Activated CD8-positive, alpha-beta memory T cell treated with anti-CD3 and anti-CD28 coated beads, Interleukin-2, amount 50 U/mL, for 1 hour (primary cell): ENCODE results near the gene DYRK1A.

Source experiments
- DNase-seq: peaks from one replicate; pipeline ENCODE4 v3.0.0-alpha.2; 2020; ENCODE audit errors: extremely low read depth

Gene DYRK1A

GRCh38 chr21:37550618-37551330 is 184.2 kb downstream of the DYRK1A start:
- no peak for DNase-seq

DNA sequence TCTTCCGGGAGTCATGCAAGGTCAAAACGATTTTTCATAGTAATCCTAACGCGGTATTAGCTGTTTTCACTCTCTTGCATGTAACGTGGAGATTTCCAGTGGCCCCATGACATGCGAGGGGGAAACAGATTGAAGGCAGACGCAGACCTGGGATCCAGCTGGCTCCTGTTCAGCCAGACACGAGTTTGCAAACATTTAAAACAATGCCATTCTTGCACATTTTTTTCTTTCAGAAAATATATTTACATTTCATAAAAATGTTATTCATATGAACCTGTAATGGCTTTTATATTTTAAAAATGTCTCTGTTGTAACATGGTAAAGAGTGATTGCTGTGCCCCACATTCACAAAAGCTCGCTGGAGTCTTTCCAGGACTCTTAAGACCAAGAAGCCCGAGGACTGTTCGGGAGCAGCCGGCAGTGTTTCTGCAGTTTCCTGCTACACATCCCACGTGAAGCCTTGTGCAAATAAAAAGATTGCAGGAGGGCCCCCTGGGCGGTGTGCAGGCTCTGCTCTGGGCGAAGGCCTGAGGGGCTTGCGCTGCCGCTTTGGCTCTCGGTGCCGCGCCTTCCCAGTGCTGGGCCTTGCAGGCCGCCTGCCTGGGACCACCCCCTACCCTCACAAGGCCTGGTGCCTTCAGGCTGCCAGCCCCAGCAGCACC is 184.9 kb downstream of the DYRK1A start:
- DNase-seq = no peak

GRCh38 chr21:37551993-37552355 is 185.4 kb downstream of the DYRK1A start:
- no peak for DNase-seq

GRCh38 chr21:37552496-37553029 is 186.0 kb downstream of the DYRK1A start:
- DNase-seq = no peak

DNA sequence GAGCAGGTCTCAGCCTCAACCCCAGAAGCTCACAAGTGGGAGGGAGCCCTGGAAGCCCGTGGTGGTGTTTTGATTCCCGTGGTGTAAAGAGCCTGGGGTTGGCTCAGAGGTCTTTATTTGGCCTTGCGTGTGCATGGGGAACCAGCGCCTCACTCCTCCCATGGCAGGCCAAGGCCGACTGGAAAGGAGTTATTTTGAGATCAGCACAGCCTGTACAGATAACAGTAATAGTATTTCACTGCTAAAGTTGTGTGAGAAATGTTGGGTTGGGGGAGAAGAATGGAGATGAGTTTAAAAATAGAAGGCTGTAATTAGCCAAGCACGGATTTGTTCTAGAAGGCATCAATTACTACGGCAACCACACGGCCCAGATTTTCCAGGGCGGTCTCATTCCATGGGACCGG is 186.5 kb downstream of the DYRK1A start:
- no peak for DNase-seq

DNA sequence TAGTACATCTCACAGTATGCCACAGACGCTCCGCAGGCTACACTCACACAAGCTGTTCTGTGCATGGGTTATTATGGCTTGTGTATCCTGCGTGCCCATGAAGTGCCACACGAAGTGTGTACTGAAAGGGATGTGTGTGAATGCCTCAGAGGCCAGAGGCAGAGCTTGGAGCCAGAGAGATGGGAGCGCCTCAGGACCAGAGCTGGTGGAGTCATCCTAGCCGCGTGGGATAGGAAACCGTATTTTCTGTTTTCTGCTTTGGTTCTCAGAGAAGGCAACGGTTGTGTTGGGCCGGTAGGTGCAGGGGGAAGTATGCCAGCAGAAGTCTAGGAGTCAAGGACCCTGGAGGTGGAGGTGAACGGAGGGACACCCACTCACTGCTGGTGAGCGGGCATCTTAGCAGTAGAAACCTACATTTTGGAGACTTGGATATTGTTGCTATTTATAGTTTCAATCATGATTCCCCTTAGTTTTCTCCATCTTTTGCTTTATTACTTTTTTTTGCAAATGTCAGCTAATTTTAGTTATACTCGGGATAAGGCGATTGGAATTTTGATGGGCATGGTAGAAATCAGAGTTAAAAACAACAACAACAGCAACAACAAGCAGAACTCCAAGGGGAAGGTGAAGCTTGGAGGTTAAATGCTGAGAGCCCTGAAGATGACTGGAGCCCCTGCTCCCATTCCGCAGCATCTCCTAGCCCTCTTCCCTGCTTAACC is 188.2 kb downstream of the DYRK1A start:
- DNase-seq = no peak

DNA sequence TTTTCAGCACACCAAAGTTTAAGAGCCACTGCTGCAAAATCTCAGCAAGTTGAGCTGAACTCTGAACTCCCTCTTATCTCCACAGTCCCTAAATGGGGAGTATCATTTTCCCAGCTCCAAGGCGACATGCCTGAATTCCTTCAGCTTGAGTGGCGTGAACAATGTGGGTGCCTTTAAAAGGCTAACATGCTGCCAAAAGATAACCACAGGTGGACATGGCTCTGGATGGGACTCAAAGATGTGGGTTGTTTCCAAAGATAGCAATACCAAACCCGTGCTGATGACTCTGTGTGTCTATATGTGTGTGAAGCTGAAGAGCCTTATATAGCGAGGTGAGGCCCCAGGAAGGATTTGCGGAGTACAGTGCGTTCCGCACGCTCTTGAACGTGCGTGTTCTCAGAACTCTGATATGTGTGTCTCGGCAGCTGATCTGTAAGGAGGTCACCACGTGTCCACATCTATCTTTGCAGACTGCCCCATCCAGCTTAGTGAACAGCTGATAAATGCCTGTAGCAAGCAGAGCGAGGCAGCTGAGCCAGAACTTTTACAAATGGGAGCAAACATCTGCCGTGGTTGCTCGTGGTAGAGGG is 189.2 kb downstream of the DYRK1A start:
- no peak for DNase-seq

DNA sequence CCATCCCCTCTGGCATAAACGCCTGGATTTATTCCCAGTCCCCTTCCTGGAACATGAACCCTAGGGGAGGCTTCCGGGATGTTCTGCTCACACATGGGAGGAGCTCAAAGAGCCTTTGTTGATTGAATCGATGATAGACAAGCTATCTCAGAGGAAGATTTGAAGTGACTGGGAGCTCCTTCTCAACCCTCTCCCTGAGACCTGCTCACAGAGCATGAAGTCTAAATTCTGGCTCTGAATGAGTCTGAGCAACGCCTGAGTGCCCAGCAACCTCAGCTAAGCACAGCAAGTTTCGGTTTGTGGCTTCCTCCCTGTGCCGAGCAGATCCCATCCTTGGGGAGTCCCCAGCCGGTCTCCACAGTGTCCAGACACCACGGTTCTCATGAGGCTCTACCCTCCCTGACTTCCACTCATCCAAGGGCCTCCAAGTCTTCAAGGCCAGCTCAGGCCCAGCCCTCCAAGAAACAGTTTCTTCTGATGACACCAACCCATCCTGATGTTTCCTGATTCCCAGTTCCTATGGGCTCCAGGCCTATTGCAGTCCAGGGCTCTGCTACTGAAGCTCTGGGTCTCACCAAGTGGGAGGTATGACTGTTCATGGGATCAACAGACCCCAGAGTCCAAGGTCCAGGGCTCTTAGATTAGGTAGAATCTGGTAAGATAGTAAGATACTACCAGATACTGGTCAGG is 190.8 kb downstream of the DYRK1A start:
- DNase-seq = no peak

- DNase-seq = no peak
These were observed 192.2 kb downstream of the DYRK1A start for GRCh38 chr21:37558676-37559211.

- DNase-seq = no peak
These were observed 193.8 kb downstream of the DYRK1A start for GRCh38 chr21:37560385-37560784.

- DNase-seq = no peak
These were observed 194.9 kb downstream of the DYRK1A start for GRCh38 chr21:37561506-37561905.

DNA sequence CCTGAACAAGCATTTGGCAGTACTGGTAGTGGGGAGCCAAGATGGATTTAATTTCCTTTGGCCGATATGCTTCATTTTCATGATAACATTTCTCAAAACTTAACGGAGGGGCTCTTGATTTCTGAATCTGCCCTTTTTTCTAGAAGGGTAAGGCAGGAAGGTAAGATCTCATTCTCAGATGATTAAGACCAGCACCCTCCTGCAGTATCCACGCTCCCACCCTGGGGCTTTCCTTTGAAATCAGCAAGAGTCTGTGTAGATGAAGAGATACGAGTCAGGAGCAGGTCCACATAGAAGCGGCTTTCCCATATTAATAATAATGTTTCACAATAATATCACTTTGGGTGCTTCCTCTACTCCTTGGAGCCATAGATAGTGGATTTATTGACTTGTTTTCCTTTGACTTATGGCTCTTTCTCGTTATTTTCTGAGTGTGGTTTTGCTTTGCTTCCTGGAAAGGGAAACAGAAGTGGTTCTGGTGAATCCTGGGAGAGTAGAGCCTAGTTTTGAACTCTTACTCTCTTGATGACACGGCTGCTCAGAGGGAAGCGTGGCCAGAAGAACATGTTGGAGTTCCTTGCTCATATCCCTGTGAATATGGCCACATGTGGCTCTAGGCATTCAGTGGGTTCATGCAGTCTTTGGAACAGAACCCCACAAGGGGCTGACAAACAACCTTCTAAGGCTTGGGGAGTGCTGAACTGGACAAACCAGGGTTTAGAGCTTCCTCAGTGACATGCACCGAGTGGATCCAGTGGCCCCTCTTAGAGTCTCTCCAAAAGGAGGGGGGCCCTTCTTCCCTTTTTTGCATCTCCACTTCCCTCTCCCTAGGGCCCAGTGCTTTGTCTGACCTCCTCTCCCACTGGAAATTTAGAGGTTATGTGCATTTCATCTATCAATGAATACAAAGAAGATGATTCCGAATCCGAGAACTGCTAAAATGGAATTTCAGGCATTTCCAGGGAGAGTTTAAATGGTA is 195.7 kb downstream of the DYRK1A start:
- DNase-seq = no peak

DNA sequence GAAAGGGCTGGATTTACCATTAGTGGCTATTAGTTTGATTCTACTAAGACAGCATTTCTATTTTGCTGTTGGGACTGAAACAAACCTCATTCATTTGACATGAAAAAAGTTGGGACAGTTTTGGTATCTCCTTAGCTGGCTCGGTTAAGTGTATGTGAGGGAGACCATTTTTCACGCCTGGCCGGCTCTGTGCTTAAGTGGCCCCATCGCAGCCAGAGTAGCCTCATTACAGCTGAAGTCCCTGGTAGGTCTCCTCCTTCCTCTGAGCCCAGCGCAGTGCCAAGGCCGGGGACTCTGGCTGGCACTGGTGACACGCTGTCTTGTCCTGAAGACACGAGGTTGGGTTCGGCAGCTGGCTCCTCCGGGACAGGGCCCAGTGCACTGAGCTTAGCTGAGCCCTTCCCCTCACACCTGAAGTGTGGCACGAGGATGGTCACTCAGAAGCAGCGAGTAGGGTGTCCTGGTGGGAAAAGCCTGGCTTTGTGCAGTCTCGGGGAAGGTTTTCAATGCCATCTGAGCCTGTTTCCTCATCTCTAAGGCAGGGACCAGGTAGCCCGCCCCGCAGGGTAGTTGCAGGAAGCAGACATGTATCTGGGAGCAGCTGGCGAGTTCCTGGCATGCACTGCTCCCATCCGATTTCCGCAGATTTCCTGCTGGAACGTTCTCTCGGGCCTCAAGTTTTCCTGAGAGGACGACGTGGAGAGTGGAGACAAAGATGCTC is 196.5 kb downstream of the DYRK1A start:
- DNase-seq = no peak

DNA sequence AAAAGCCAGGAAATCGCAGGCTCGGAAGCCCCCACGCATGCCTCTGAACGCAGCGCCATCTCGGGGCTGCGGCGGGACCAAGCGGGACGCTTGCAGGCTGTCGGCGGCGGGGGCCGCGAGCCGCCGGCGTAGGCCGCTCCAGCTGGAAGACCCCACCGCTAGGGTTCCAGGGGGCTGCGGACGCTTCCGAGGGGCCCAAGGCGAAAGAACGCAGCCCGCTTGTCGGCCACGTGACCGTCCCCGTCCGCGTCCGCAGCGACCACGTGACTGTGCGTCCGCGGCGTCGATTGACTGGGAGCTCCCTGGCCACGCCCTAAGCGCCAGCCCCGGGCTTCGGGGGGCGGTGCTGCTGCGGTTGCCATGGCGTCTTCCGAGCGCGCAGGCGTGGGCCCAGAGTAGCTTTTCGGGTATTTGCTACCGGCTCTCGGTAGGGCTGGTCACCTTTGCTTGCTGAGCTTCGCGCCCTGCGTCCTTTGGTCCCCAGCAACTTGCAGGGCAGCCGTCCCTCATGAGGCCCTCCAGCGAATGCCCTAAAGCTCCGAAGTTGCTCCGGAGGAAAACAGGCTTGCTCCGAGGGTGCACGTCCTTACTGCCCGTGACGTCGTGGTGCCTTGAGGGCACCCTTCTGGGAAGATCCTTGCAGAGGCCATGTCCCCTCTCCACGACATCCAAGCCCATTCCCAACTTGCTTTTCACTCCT is 197.2 kb downstream of the DYRK1A start:
- peak; percentile 70 for DNase-seq

- peak; percentile 91 for DNase-seq
These were observed 197.9 kb downstream of the DYRK1A start for GRCh38 chr21:37564341-37564923.

- no peak for DNase-seq
These were observed 198.5 kb downstream of the DYRK1A start for GRCh38 chr21:37564924-37565529.

GRCh38 chr21:37565530-37566223 is 199.1 kb downstream of the DYRK1A start:
- DNase-seq = no peak
